Measurements from ENCODE around the gene MEST. TPM values are rescaled to one million over a fixed set of nuclear protein-coding genes. Genes with fewer than 3 reads are reported as not detected.

The MEST gene
- total RNA-seq, 2 experiments from 2014 or later, result 6.8 to 9.2 TPM

DNA sequence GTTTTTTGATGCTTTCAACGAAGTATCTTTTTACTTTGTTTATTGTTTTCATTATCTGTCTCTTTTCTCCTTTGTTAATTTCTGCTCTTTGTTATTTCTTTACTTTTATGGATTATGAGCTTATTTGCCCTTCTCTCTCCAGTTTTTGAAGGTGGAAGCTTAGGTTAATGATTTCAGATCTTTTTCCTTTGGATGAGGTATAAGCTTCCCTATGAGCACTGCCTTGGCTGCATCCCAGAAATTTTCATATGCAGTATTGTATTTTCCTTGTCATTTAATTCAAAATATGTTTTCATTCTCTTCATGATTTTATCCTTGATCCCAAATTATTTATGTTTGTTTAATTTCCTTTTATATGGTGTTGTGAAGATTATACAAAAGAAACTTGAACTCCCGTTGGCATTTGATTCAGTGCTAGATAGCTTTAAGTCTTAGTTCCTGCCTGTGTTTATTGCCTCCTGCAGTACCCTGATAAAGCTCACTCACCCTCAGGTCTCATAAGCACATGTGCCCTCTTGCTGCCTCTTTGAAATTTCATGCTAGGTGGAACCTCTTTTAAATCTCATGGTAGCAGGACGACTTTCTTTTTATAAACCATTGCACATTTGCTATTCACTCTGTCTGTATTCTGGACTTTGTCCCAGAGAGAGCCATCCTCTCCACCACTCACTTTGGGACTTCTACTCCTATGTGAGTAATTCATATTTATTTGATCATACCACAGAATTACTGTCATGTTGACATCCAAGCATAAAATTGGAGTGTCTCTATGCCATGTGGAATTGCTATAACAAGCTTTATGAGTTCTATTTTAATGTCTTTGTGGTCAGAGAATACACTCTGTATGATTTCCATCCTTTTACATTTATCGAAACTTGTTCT lies 28.1 kb upstream of the MEST start:
- Mint-ChIP-seq H3K4me1 (ENCODE audit: low read depth) (peaks cover 7% of the 10 kb centered on the region), H3K27me3 (no peaks in the 10 kb centered on the region), H3K4me3 (no peak overlapping the region), H3K36me3 (ENCODE audit: low read depth) (peaks cover 7% of the 10 kb centered on the region), H3K9me3 (peaks cover 10% of the 10 kb centered on the region), H3K27ac (no peak overlapping the region)
- POLR2A ChIA-PET, result interaction anchor here (1.3 kb wide), 1 partner anchor 9 kb away, joined by 3 read pairs; no protein-coding TSS in a partner anchor
- peak; percentile 30 for ATAC-seq
- TF ChIP-seq, protein P1, sequence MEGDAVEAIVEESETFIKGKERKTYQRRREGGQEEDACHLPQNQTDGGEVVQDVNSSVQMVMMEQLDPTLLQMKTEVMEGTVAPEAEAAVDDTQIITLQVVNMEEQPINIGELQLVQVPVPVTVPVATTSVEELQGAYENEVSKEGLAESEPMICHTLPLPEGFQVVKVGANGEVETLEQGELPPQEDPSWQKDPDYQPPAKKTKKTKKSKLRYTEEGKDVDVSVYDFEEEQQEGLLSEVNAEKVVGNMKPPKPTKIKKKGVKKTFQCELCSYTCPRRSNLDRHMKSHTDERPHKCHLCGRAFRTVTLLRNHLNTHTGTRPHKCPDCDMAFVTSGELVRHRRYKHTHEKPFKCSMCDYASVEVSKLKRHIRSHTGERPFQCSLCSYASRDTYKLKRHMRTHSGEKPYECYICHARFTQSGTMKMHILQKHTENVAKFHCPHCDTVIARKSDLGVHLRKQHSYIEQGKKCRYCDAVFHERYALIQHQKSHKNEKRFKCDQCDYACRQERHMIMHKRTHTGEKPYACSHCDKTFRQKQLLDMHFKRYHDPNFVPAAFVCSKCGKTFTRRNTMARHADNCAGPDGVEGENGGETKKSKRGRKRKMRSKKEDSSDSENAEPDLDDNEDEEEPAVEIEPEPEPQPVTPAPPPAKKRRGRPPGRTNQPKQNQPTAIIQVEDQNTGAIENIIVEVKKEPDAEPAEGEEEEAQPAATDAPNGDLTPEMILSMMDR (IDR thresholded peaks at IDR 0.05), result no peak
- DNase-seq, result no peak
- intact Hi-C loops (cut with micrococcal nuclease), result no loop called here
- CTCF ChIA-PET, result interaction anchor here (1.1 to 1.2 kb wide), 2 partner anchors 9 to 52 kb away, joined by 3 read pairs; no protein-coding TSS in a partner anchor

DNA sequence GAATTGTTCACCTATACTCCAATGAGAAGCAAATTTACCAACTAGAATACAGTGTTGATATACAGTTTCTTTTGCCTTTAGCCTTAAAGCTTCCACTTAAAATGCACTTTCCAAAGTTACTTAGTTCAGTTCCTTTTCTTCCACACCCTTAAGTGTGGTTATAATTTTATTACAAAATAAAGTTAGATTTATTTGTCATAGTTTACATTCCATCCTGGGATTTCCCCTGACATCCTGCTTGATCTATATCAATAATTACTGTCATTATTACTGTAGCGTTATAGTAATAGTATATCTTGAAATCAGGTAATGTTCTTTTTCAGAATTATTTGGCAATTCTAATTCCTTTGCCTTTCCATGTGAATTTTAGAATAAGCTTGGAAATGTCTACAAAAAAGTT lies 23.3 kb upstream of the MEST start:
- no peaks in the 10 kb centered on the region for H3K9me3 Mint-ChIP-seq
- no peak overlapping the region for H3K4me3 Mint-ChIP-seq
- no peaks in the 10 kb centered on the region for H3K36me3 Mint-ChIP-seq (ENCODE audit: low read depth)
- DNase-seq, result no peak
- intact Hi-C loops (cut with micrococcal nuclease), result no loop called here
- no peaks in the 10 kb centered on the region for H3K27me3 Mint-ChIP-seq
- TF ChIP-seq, protein P1 (IDR thresholded peaks at IDR 0.05), result no peak
- CTCF ChIA-PET, result interaction anchor here (2.6 kb wide), 1 partner anchor 16 kb away, joined by 9 read pairs; no protein-coding TSS in a partner anchor
- ATAC-seq, result no peak
- POLR2A ChIA-PET, result no interaction called here
- H3K27ac Mint-ChIP-seq, result no peak overlapping the region
- H3K4me1 Mint-ChIP-seq (ENCODE audit: low read depth), result peaks cover 8% of the 10 kb centered on the region

DNA sequence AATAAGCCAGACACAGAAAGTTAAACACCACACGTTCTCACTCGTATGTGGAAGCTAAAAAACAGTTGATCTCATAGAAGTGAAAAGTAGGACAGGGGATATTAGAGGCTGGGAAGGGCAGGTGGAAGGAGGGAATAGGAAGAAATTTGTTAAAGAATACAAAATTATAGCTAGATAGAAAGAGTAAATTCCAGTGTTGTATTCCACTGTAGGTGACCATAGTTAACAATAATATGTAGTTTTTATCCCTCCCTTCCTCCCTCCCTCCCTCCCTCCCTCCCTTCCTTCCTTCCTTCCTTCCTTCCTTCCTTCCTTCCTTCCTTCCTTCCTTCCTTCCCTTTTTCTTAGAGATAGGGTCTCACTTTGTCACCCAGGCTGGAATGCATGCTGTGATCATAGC lies 19.9 kb upstream of the MEST start:
- TF ChIP-seq, protein P1 (IDR thresholded peaks at IDR 0.05), result no peak
- Mint-ChIP-seq H3K27ac (no peak overlapping the region), H3K27me3 (no peaks in the 10 kb centered on the region), H3K36me3 (ENCODE audit: low read depth) (no peaks in the 10 kb centered on the region), H3K9me3 (no peaks in the 10 kb centered on the region), H3K4me3 (no peak overlapping the region), H3K4me1 (ENCODE audit: low read depth) (peaks cover 4% of the 10 kb centered on the region)
- CTCF ChIA-PET, result interaction anchor here (0.6 kb wide), 1 partner anchor 18 kb away, joined by 4 read pairs; no protein-coding TSS in a partner anchor
- ATAC-seq, result no peak
- intact Hi-C loops (cut with micrococcal nuclease), result no loop called here
- POLR2A ChIA-PET, result no interaction called here
- DNase-seq, result no peak

DNA sequence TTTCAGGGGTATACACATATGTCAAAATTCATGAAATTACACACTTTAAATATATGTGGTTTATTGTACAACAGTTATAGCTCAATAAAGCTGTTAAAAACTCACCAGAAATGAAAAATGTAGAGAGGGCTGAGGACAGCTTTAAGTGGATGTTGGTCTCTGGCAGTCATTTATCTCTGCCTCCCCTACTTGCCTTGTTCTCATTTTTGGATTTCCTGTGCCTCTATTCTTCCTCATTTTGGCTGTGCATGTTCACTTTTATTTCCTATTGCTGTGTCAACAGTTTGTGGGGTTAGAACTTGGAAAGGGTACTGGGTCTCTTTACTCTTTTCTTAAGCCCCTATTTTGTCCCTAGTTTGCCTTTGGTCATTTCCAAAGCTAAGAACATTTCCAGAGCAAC lies 18.6 kb upstream of the MEST start:
- ATAC-seq, result no peak
- no peak overlapping the region for H3K27ac Mint-ChIP-seq

More for the DNA sequence above, 18.6 kb upstream of the MEST start:
- ChIA-PET CTCF (interaction anchor here (1.4 kb wide), 1 partner anchor 11 kb away, joined by 3 read pairs; no protein-coding TSS in a partner anchor), POLR2A (interaction anchor here (0.9 kb wide), 1 partner anchor 9 kb away, joined by 3 read pairs; no protein-coding TSS in a partner anchor)
- intact Hi-C loops (cut with micrococcal nuclease), result no loop called here
- TF ChIP-seq, protein P1 (IDR thresholded peaks at IDR 0.05), result no peak
- Mint-ChIP-seq H3K27me3 (peaks cover 1% of the 10 kb centered on the region), H3K9me3 (peaks cover 4% of the 10 kb centered on the region), H3K36me3 (ENCODE audit: low read depth) (no peaks in the 10 kb centered on the region), H3K4me1 (ENCODE audit: low read depth) (peaks cover 4% of the 10 kb centered on the region), H3K4me3 (no peak overlapping the region)
- no peak for DNase-seq
